Lower leg skin (tissue), 4 donors: ENCODE data around the gene CLTB. TPM values are rescaled to one million over a fixed set of nuclear protein-coding genes. Genes with fewer than 3 reads are reported as not detected.

Source experiments
- DNase-seq, 2 donors: peaks; one replicate each; pipeline ENCODE4 v3.0.0-alpha.2; 2019; ENCODE audit warnings: low spot score in 2 of 2
- H3K4me3 ChIP-seq: fragments of 200-600 bp; sonication (generic); 2 replicates; pipeline ENCODE4 v1.5.1; 2017; ENCODE audit warnings: mild to moderate bottlenecking, low read depth; ENCODE audit not compliant: poor library complexity, severe bottlenecking
- CTCF ChIP-seq, 3 donors: fragments of 450-650 bp; IDR thresholded peaks; one replicate each; pipeline ENCODE4 v1.5.1; 2016; ENCODE audit warnings: antibody characterized with exemption in 3 of 3, mild to moderate bottlenecking in 3 of 3, moderate library complexity in 2 of 3
- POLR2A ChIP-seq, 2 donors: fragments of 450-650 bp; IDR thresholded peaks; one replicate each; pipeline ENCODE4 v1.6.1; 2016 to 2017; ENCODE audit warnings: antibody characterized with exemption in 2 of 2, mild to moderate bottlenecking in 1 of 2, moderate library complexity in 1 of 2
- WGBS, 2 donors: methylation state at CpG; one replicate each; pipeline ENCODE4 v1.1.5; 2018; 5-methylcytosine and 5-hydroxymethylcytosine counted together
- intact Hi-C: fragments of 100-400 bp; cut with DNase I; formaldehyde crosslinking; loops from one replicate; pipeline ENCODE4 v1.15.0; 2023; ENCODE audit warnings: low total_unique reads
- total RNA-seq, 4 donors: library from RNA; depleted of rRNA; stranded (reverse); fragments of >200 nt; gene quantifications; one replicate each; pipeline ENCODE4 v1.1.0, GENCODE V29; 2016

The CLTB gene
- total RNA-seq, 4 donors from 2014 or later: 707 to 959 (median 743) TPM

DNA sequence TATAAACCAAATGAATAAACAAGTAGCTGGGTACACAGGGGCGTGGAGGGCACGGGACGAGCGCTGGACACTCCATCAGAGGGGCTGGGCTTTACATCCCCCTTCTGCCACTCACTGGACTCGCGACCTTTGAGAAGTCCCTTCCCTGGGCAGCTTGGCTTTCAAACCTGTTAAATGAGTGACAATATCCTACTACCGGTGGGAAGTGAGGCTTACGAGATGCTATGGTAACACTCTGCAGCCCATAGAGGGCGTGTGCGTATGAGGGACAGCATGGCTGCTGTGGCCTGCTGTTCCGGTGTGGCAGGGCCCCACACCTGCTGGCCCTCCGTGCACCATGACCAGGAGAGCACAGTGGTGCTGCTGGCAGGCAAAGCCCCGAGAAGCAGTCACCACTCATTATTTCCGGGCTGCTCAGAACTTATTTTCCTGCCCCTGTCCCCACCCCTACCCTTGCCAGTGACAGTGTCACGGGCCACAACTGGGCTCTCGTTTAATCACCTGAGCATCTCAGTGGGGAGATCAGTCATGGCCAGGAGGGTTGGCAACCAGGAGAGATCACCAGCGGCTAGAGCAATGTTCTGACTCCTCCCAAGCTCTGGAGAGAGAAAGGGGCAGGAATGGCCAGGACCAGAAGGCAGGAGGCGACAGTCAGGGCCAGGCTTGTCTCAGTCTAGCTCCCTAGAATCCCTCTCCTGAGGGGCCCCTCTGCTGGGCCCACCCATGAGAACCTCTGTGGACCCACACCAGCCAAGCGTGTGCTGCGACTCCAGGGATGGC lies 10.5 kb downstream of the CLTB start:
- TF ChIP-seq POLR2A (IDR thresholded peaks at IDR 0.05) (no peak), CTCF (IDR thresholded peaks at IDR 0.05) (no peak)
- peak in 1 of 2 donors; percentile 60 for DNase-seq
- intact Hi-C loops: no loop called here
- no peak overlapping the region for H3K4me3 ChIP-seq
- WGBS, 2 donors: 84 to 85% methylated on average over 19 to 20 of the region's 20 CpGs

DNA sequence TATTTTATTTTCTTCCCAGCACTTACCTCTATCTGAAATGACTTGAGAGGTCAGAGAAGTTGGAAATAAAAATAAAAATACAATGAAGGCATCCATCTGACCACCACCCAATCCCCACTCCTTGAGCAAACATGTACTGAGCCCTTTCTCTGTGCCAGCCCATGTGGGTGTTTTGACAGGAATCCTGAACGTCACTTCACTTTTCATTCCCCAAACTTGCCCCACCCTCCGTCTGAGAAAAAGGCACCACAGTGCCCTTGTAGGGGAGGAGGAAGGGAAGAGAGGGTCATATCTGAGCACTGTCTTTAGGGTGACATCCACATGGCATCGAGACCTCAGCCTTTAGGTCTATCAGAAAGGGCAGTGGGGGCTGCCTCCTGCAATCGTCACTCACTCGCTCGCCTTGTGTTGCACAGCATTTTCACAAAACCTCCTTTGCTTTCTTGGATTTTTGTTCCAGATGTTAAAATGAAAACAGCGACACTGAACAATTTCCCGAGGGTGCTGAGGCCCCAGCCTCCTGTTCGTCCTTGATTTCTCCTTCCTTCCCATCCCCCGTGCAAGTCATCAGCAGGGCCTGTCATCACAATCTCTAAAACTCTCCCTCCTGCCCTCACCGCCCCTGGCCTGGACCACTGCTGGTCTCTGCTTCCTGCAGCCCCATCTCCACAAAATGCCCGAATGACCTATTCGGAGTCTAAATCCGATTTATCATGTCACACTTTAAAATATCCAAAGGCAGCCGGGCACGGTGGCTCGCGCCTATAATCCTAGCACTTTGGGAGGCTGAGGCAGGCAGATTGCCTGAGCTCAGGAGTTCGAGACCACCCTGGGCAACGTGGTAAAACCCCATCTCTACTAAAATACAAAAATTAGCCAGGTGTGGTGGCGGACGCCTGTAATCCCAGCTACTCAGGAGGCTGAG lies 14.8 kb downstream of the CLTB start:
- intact Hi-C loops: no loop called here
- TF ChIP-seq CTCF (IDR thresholded peaks at IDR 0.05) (no peak), POLR2A (IDR thresholded peaks at IDR 0.05) (no peak)
- 76 to 77% methylated on average over 22 of the region's 22 CpGs for WGBS, 2 donors
- no peak overlapping the region for H3K4me3 ChIP-seq
- peak in 1 of 2 donors; percentile 83 for DNase-seq

DNA sequence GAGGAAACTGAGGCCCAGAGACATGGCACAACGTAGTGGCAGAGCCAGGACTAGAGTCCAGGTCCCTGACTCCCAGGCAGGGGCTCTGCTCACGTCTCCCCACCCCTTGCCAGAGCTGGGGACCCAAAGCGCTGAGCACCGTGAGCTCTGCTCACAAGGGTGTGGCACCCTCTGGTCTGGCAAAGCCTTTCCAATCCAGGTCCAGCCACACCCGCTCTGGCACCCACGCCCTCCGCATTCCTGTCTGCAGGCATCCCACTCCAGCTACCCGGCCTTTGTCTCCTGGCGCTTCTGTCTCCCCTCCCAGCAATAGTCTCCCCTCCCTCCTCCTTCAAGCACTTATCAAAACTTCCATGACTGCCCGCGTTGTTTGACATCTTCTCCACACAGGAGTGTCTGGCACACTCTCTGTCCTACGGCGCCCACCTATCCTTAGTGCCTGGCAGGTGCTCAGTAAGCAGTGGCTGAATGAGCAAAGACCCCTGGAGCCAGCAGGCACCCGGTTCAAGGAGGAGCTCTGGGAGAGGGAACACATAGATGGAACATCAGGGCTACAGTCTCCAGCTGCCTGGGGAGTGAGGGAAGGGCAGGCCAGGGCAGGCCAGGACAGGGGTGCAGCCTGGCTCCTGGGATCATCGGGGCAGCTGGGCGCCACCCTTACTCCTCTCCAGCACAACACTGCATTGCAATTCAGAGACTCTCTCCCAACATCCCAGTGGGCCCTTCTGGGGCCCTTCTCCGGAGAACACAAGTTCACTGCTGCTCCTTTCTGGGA lies 15.8 kb downstream of the CLTB start:
- 46 to 51% methylated on average over 17 of the region's 17 CpGs for WGBS, 2 donors
- intact Hi-C loops: no loop called here
- TF ChIP-seq CTCF (IDR thresholded peaks at IDR 0.05) (no peak), POLR2A (IDR thresholded peaks at IDR 0.05) (no peak)
- H3K4me3 ChIP-seq: no peak overlapping the region
- DNase-seq: peak in 1 of 2 donors; percentile 38

- WGBS, 2 donors: 88 to 91% methylated on average over 18 of the region's 18 CpGs
- TF ChIP-seq CTCF (IDR thresholded peaks at IDR 0.05) (no peak), POLR2A (IDR thresholded peaks at IDR 0.05) (no peak)
- no peak overlapping the region for H3K4me3 ChIP-seq
These were observed 18.5 kb downstream of the CLTB start for GRCh38 chr5:176397736-176398420.

GRCh38 chr5:176396330-176396729 lies 20.0 kb downstream of the CLTB start:
- TF ChIP-seq CTCF (IDR thresholded peaks at IDR 0.05) (no peak), POLR2A (IDR thresholded peaks at IDR 0.05) (no peak)
- intact Hi-C loops: no loop called here
- no peak for DNase-seq
- 51 to 64% methylated on average over 6 of the region's 6 CpGs for WGBS, 2 donors
- no peak overlapping the region for H3K4me3 ChIP-seq

More at GRCh38 chr5:176397736-176398420, 18.5 kb downstream of the CLTB start:
- DNase-seq: no peak
- intact Hi-C loops: no loop called here
